ENCODE measurements around the gene GUCA1A.

GRCh38 chr6:42152024-42152423 is 21.1 kb upstream of the GUCA1A start:
- TF ChIP-seq CTCF (IDR thresholded peaks at IDR 0.05 in 4 of 5, conservative IDR thresholded peaks at IDR 0.05 in 1 of 5), result no peak
- no peak for TF ChIP-seq POLR2A (IDR thresholded peaks at IDR 0.05)

Measured in gastrocnemius medialis (tissue), 4 donors.